HG03575 (cell line): ENCODE measurements around the gene MYO1A.
"Not testable (repeated sequence)": the region's sequence is repeated elsewhere in the genome, so short reads cannot be mapped to it uniquely, and the experiment has no call there.

ENCODE experiments used
- ATAC-seq: cut with Tn5 transposase; IDR thresholded peaks from one replicate; pipeline ENCODE4 v1.9.1; 2021; ENCODE audit not compliant: unreplicated experiment, insufficient number of reproducible peaks, low FRiP score; ENCODE audit errors: extremely low read depth

MYO1A gene

DNA sequence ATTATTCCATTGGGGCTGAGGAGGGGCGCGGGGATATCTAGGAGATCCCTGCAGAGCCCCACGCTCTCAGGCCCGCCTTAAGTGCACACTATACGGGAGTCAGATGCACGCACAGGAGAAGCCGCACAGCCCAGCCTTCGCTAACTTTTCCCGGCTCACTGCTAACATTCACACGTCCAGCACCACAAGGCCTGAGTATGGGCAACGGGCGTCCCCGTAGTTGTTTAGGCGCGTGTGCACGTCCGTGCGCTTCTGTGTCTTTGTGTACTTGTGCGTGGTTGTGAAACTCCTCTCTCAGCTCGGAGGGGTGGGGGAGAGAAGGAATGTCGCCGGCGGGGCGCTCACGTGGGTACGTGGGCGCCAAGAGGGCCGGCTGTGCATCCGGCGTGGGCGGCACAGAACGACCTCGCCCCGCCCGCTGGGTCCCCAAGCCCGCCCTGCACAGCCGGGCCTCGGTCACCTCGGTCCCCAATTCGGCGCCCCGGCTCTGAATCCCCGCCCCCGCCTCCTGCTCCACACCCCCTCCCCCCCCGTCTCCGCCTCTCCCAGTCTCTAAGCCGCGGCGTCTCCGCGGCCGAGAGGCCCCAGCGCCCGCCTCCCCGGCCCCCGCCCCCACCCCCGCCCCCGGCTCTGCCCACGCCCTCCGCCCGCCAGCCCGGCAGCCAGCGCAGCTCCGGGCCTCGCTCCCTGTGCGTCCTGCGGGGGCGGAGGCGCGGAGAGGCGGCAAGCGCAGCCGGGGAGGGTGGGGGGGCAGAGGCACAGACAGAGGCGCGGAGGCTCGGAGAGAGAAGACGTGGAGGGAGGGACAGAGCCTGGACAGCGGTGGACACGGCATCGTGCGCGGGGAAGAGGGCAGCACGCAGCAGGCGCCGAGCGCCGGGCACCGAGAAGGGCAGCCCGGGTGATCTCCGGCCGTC, 38.7 kb upstream of the MYO1A start, which contains the start of gene NAB2:
Gene NAB2 (plus strand): TSS at position 761 of the 917 bp plus-strand sequence. CDS start 158 bp downstream, outside the sequence.
- ATAC-seq: no peak

DNA sequence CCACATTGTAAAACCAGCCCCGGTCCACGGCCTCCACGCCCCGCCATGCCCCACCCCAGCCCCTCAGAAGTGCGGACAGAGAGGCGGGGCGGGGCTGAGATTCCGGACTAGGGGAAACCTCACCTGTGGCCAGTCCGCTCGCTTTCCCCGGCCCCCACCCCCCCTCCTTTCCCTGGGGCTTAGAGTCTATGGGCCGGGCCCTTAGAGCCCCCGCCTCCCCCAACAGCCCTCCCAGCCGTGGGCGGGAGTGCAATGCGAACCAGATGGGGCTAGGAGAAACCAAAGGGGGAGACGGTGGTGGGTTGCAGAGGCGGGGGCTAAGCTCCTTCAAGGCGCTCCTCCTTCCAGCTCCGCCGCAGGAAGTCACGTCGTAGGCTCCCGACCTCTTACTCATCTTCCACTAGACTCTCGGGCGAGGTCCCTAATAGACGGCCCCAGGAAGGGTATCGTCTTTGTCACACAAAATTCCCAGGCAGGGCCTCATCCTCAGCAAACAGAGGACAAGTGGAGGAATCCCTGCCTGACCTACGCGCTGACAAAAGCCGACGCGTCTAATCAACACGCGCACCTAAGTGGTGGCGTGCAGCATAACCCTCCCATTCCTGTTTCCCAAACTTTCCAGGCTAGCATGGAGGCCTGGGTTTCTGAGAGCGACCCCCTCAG, 37.9 kb upstream of the MYO1A start:
- ATAC-seq: no peak

DNA sequence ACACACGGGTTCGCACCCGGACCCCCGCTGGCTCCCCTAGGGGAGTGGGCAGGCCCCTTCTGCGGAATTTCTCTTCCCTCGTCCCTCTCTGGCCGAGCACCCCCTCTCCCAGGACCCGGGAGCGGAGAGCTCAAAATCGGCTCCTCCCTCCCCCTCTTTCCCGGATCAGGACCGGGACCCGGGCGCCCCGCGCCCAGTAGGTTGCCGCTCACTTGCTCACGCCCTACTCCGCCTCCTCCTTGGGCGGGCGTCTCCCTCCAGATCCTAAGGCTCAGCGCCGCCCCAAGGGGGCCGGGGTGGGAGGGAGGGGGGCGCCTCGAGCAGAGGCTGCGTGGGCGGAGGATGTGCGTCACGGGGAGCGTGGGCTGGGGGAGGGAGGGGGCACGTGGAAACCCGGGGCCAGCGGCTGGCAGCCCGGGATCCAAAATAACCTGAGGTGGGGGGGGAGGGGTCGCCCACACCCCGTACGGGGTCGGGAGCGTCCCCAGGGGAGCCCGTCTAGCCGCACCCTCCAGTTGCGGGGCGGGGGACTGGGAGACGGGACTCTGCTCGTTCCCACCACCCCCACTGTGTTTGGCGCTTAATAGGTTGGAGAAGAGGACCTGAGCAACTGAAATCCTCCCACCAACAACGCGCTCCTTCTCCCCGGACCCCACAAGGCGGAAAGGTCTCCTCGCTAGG, 37.2 kb upstream of the MYO1A start:
- ATAC-seq: no peak

DNA sequence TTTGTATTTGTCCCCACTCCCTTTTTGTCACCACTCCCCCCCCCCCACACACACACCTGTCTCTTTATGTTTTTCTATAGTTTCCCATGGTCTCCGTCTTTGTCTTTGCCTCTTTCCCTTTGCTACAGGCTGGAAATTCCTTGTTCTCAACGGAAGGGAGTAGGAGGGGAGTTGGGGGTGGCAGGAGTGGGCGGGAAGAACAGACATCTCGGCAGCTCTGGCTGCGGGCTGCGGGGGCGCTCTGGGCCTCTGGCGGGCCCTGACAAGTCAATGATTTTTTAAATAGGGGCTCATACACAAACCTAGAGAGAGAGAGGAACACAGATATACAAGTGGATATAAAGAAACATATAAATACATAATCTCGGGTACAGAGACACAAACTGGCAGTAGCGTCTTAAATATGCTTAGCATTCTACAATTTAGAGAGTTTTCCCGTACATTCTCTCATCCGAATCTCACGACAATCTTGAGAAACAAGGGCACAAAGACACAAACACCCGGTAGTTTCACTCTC, 36.6 kb upstream of the MYO1A start:
- no peak for ATAC-seq

DNA sequence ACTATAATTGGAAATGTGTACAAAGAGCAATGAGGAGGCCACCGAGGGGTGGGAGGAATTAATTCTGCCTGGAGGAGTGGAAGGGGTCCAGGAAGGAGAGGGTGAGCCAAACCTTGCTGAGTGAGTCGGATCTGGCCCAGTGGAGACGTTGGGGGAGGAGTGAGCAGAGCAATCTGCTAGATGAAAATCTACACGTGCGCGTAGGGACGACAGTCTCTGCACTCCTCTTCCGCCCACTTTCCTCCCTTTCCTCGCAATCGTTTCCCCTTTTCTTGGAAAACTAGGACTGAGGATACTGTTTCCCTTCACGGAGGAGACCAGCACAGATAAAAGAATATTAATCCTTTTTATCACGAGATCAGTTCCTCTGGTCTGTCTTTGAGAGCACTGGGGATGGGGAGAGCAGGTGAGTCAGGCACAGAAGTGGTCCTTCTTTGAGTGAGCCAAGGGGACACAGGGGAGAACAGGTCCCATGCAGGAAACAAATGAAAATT, 36.1 kb upstream of the MYO1A start:
- no peak for ATAC-seq

DNA sequence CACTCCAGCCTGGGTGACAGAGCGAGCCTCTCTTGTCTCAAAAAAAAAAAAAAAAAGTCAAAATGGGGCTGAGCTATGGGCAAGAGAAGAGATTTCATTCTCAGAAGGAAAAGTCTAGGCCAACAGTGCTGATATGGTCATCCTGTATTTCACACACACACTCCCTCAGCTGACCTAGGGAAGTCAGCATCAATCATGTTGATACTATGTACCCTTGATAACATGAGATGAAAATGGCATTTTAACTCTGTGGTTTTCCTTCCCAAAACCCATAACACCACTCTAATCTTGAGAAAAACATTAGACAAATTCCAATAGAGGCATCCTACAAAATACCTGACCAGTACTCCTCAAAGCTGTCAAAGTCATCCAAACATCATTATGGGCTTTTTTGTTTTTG, 30.9 kb upstream of the MYO1A start:
- ATAC-seq: no peak

DNA sequence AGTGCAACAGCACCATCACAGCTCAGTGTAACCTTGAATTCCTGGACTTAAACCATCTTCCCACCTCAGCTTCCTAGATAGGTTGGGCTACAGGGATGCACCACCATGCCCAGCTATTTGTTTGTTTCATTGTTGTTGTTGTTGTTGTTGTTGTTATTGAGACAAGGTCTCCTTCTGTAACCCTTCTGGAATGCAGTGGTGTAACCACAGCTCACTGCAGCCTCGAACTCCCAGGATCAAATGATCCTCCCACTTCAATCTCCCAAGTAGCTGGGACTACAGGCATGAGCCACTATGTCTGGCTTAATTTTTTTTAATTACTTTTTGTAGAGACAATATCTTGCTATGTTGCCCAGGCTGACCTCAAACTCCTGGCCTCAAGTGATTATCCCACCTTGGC, 29.9 kb upstream of the MYO1A start:
- no peak for ATAC-seq

DNA sequence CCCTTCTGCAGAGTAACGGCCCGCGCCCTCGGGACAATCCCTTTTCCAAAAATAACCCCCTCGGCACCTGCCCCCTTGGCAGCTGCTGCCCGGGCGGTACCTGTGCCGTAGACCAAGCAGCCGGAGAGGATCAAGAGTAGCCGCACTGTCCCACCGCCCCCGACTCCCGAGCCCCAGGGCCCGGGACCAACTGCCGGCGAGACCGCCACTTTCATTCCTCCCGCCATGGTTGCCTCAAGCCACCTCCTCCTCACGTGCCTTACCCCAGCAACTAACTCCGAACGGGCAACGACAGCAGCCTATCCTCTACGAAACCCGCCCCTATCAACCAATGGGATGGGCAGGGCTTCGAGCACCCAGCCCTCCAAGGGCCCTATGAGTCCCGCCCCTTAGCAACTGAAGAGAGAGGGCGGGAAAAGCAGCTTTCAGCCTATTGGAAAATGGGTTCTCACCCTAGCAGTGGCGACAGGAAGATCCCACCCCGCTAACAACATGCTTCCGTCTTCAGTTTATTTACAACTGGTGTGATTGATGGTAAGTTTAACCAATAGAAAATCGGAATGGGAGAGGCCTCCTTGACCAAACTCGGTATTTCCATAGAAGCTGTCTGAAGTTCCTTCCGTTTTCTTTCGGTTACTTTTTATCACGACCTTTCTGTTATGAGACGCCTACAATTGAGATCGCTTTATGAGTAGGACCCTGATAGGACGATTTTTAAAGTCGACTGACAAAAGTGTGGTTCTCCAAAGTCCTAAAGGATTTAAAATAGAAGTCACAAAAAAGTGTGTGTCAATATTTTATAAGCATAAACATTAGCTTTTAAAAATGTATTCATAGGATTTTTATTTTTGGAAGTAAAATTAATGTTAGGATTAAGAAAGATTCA, 28.8 kb upstream of the MYO1A start, which contains the start of gene NEMP1:
Gene NEMP1 (minus strand): TSS at position 273 of the 886 bp plus-strand sequence. CDS start 46 bp downstream, at position 227.
- ATAC-seq: peak; percentile 90

DNA sequence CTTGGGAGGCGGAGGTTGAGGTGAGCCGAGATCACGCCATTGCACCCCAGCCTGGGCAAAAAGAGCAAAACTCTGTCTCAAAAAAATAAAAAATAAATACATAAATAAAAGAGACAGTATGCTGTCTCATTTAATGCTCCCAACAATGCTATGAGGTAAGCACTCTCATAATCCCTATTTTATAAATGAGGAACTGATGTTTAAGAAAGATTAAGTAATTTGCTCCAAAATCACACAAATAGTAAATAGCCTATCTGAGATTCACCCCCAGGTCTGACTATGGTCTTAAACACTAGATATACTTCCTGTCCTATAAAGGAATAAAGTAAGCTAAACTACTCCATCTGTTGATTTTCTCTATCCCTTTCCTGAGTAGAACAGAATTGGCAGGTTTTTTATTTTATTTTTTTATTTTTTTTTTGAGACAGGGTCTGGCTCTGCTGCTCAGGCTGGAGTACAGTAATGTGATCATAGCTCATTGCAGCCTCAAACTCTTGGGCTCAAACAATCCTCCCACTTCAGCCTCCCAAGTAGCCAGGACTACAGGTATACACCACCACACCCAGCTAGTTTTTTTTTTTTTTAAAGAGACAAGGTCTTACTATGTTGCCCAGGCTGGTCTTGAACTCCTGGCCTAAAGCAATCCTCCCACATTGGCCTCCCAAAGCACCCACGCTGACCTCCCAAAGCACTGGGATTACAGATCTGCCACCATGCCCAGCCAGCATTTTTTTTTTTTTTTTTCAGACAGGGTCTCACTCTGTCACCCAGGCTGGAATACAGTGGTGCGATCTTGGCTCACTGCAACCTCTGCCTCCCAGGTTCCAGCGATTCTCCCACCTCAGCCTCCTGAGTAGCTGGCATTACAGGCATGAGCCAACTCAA, 23.9 kb upstream of the MYO1A start:
- ATAC-seq: not testable (repeated sequence)

DNA sequence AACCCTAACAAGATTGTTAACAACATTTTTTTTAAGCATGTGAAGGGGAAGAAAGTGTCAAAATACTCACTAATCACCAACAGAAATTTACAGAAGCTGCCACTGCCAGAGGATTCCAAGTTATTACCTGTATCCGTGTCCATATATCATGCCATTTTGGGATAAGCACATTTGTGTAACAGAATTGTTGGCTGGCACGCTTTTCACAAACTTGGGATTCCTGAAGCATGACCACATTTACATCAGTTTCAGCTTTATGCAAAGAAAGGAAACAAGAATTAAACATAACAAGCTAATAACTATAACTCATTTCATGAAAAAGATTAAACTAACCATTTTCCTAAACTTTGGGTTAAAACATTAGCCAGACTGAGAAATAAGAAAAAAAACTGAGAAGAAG, 22.7 kb upstream of the MYO1A start:
- ATAC-seq: no peak

DNA sequence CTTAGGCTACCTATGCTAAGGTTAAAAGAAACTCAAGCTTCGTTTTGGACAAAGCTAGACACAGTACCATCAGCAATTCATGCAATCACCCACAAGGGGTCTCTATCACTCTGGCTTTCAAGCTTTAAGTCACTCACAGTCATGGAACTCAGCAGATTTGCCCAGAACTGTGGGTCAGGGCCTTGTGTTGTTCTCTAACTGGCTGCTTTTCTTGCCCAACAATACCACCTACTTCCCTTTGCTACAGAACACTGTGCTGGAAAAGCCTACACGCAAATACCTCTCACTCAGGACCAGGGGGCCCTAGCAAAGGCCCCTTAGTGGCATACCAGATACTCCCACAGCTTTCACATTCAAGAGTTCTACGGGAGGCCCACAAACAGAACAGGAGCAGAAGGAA, 19.6 kb upstream of the MYO1A start:
- peak; percentile 63 for ATAC-seq

DNA sequence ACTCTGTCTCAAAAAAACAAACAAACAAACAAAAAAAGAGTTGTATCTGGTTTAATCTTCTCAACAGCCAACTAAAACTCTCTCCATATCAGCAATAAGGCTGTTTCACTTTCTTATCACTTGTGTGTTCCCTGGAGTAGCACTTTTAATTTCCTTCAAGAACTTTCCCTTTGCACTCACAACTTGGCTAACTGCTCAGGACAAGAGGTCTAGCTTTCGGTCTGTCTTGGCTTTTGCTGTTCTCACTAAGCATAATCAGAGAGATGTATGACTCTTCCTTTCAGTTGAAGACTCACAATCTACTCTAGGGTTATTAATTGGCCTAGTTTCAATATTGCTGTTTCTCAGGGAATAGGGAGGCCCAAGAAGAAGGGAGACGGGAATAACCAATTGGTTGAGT, 16.3 kb upstream of the MYO1A start:
- ATAC-seq: no peak

DNA sequence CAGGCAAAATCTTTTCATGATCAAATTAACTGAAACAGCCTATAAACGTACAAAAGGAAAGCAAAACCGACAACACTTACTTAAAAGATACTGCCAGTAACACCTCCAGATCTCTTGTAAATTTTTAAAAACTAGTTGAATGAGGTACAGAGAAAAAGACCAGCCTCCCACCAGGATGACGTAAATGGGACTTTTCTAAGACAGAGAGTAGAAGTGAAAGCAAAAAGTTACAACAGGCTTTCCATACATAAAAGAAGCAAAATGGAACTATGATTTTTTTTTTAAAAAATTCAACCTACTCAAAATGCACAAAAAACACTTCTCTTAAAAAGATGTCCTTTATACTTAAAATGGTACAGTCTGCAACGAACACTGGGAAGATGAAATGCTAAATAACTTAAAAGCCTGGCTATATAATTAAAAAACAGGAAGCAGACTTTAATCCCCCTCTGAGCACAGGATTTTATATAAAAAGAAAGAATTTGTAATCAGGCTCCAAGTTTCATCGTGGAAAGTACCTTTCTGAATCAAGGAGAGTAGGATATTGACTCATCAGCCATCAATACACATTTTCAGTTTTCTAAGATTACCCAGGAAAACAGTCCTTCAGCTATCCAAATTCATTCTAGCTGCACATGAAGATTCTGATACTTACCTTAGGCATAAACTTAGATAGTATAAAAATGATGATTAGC, 14.2 kb upstream of the MYO1A start:
- peak; percentile 60 for ATAC-seq

DNA sequence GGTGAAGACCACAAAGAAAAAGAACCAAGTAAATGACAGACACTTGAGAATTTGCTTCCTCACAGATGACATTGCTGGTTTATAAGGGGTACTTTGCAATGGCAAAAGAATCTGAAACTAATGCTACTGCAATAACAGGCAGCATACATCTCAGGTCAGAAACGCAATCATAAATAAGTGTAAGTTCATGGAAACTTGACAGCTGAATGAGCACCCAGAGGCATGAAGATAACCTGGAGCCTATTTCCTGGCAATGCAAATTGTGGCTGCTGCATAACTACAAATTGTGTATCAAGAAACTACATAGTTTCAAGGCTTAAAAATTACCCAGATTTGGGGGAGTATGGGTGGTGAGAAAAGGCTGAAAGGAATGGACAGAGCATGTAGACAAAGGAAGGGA, 8.5 kb upstream of the MYO1A start:
- no peak for ATAC-seq

DNA sequence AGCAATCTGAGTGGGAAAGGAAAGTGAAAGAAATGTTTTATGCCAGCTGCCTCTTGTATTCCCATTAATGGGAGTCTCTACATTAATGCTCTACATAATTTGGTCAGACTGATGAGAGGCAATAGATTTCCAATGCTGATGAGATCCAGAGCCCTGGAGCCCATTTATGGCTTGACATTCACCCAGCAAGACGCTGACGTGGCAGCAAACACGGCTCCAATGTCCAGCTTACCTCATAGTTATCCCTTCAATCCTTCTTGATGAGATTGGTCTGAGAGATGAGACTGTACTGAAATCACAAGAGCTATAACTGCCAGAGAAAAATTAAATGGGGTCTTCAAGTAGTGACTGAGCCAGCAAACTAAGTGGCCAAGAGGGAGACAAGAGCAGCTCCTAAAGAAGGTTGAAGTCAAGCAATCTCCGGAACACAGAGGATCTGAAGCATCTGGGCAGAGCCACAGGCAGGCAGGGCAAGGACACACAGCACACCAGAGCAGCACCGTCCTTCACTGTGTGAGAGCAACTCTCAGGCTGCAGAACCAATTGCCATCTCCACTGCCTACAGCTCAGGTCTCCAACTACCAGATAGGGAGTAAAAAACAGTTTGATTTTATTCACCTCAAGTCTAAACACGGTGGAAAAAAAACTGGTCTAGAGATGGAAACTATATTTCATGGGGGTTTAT, 7.3 kb upstream of the MYO1A start:
- no peak for ATAC-seq

DNA sequence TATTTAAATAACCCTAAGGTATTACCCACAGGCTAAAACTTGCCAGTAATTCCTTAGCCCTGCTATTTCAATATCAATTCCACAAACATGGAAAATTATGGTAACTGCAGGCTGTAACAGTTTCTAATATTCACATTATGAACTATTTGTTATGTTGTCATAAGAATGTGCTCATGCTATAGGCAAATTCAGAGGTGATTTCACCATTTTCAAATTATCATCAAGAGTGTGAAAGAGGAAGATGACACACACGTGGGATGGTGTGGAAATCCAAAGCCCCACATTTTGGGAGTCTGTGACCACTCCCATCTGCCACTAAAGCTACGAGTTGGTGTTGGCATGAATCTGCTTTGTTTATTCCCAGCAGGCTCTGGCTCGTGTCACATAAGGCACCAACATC, 5.9 kb upstream of the MYO1A start:
- ATAC-seq: no peak
